ENCODE results near the gene RASGEF1B. TPM values are rescaled to one million over a fixed set of nuclear protein-coding genes. Genes with fewer than 3 reads are reported as not detected.

Gene RASGEF1B
- total and polyA plus RNA-seq, 9 of the 15 experiments (the other 6 are each of a cell fraction or from before 2014, with no cell fraction given), result 0.04 to 0.57 (median 0.22) TPM

DNA sequence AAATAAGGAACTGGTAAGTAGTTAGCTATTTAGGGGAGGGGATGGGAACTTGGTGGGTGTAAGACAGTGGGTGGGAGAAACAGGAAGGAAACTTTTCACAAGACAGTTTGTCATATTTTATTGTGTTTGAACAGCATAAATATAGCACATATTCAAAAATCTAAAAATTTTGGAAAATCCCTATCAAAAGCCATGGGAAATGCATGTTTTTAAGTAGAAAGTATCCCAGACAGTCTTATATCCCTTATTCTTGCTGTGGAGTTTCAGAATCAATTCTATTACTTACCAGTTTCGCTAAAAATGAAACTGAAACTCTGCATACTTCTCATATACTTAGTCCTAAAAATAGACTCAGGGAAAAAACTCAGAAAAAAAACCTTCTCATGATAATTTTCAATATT lies 22.3 kb upstream of the RASGEF1B start (continued):
- no peak for TF ChIP-seq NFIX (CRISPR knock-in tag; IDR thresholded peaks at IDR 0.05; ENCODE audit: low read depth)
- TF ChIP-seq, protein P1, sequence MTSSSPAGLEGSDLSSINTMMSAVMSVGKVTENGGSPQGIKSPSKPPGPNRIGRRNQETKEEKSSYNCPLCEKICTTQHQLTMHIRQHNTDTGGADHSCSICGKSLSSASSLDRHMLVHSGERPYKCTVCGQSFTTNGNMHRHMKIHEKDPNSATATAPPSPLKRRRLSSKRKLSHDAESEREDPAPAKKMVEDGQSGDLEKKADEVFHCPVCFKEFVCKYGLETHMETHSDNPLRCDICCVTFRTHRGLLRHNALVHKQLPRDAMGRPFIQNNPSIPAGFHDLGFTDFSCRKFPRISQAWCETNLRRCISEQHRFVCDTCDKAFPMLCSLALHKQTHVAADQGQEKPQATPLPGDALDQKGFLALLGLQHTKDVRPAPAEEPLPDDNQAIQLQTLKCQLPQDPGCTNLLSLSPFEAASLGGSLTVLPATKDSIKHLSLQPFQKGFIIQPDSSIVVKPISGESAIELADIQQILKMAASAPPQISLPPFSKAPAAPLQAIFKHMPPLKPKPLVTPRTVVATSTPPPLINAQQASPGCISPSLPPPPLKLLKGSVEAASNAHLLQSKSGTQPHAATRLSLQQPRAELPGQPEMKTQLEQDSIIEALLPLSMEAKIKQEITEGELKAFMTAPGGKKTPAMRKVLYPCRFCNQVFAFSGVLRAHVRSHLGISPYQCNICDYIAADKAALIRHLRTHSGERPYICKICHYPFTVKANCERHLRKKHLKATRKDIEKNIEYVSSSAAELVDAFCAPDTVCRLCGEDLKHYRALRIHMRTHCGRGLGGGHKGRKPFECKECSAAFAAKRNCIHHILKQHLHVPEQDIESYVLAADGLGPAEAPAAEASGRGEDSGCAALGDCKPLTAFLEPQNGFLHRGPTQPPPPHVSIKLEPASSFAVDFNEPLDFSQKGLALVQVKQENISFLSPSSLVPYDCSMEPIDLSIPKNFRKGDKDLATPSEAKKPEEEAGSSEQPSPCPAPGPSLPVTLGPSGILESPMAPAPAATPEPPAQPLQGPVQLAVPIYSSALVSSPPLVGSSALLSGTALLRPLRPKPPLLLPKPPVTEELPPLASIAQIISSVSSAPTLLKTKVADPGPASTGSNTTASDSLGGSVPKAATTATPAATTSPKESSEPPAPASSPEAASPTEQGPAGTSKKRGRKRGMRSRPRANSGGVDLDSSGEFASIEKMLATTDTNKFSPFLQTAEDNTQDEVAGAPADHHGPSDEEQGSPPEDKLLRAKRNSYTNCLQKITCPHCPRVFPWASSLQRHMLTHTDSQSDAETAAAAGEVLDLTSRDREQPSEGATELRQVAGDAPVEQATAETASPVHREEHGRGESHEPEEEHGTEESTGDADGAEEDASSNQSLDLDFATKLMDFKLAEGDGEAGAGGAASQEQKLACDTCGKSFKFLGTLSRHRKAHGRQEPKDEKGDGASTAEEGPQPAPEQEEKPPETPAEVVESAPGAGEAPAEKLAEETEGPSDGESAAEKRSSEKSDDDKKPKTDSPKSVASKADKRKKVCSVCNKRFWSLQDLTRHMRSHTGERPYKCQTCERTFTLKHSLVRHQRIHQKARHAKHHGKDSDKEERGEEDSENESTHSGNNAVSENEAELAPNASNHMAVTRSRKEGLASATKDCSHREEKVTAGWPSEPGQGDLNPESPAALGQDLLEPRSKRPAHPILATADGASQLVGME (CRISPR knock-in tag; IDR thresholded peaks at IDR 0.05), result no peak
- no peak for TF ChIP-seq PRPF4 (IDR thresholded peaks at IDR 0.05; ENCODE audit: insufficient read depth, low read depth, low read length, poor library complexity, severe bottlenecking)
- TF ChIP-seq MECOM (CRISPR knock-in tag; IDR thresholded peaks at IDR 0.05), result no peak
- TF ChIP-seq PTBP1 (IDR thresholded peaks at IDR 0.05; ENCODE audit: low read depth, low read length), result no peak

Measured in K562 (cell line).